ENCODE data around the gene CEP85L. TPM values are rescaled to one million over a fixed set of nuclear protein-coding genes. Genes with fewer than 3 reads are reported as not detected.

Gene CEP85L
- total RNA-seq, 4 donors from 2014 or later = 2.3 to 7.0 (median 6.6) TPM

DNA sequence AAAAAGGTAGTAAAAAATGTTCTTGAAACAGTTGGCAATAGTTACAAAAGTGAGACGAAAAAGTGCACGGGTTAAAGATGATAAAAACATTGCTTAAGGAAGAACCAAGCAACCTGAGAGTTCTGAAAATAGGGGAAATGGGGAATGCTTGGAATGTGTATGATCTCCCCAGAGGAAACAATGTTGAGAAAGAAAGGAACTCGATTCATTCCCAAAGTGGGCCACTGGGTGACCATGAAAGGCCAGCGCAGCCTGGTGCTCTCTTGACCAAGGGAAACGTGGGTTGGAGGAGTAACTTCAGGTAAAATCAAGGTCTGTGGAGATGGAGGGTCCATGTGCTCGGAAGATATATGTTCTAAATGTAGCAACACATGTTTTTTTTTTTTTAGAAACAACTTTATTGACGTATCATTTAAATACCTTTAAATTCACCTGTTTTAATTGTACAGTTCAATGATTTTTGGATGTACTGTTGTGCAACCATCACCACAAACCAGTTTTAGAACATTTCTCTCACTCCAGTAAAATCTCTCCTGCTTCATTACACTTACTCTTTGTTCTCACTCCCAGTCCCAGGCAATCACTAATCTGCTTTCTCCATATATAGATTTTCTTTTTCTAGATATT is 34.5 kb upstream of the CEP85L start:
- TF ChIP-seq, protein P1, sequence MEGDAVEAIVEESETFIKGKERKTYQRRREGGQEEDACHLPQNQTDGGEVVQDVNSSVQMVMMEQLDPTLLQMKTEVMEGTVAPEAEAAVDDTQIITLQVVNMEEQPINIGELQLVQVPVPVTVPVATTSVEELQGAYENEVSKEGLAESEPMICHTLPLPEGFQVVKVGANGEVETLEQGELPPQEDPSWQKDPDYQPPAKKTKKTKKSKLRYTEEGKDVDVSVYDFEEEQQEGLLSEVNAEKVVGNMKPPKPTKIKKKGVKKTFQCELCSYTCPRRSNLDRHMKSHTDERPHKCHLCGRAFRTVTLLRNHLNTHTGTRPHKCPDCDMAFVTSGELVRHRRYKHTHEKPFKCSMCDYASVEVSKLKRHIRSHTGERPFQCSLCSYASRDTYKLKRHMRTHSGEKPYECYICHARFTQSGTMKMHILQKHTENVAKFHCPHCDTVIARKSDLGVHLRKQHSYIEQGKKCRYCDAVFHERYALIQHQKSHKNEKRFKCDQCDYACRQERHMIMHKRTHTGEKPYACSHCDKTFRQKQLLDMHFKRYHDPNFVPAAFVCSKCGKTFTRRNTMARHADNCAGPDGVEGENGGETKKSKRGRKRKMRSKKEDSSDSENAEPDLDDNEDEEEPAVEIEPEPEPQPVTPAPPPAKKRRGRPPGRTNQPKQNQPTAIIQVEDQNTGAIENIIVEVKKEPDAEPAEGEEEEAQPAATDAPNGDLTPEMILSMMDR (IDR thresholded peaks at IDR 0.05) = no peak
- no peak for TF ChIP-seq POLR2A (IDR thresholded peaks at IDR 0.05)
- 76 to 81% methylated on average over 7 of the region's 7 CpGs for WGBS, 2 donors
- DNase-seq (ENCODE audit: low spot score in 2 of 2) = no peak
- no peak overlapping the region for H3K4me3 ChIP-seq (ENCODE audit: low read depth, poor library complexity, severe bottlenecking)
- intact Hi-C loops (cut with DNase I; ENCODE audit: low total_unique reads) = no loop called here

DNA sequence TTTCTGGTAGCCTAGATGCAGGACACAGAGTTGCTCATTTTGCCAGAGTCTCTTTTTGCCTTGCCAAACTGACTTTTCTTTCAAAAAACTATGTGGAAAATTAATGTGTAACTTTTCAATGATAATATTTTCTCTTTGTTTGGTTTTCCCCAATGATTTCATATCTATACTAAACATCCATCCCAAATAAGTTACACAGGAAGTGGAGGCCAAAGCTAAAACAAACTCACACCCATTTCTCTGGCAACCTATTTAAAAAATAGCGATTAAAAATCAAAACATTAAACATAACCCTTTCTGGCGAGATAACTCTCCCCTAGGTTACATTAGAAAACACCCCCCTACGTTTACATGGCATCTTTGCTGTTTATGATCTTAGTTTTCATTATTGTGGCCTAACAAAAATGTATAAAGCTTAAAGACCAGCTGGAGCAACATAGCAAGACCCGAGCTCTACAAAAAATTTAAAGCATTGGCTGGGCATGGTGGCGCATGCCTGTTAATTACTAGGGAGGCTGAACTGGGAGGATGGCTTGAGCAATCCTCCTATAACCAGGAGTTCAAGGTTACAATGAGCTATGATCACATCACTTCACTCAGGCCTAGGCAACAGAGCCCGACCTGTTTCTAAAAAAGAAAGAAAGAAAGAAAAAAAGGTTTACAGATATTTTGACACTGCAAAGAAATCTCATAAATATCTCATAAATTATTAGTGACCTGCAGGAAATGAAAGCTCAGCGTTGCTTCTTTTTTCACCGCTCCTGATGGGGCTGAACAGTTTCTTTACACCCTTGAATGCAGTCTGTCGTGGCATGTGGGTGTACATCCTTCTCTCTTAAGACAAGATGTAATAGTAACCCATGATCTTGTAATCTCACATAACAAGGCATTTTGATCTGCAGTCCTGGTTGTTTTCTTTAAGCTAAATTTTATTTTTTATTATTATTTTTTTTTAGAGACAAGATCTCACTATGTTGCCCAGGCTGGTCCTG is 32.8 kb upstream of the CEP85L start:
- intact Hi-C loops (cut with DNase I; ENCODE audit: low total_unique reads) = no loop called here
- DNase-seq (ENCODE audit: low spot score in 2 of 2) = no peak
- WGBS, 2 donors = 77 to 78% methylated on average over 9 of the region's 9 CpGs
- no peak overlapping the region for H3K4me3 ChIP-seq (ENCODE audit: low read depth, poor library complexity, severe bottlenecking)
- TF ChIP-seq POLR2A (IDR thresholded peaks at IDR 0.05) = no peak
- TF ChIP-seq, protein P1 (IDR thresholded peaks at IDR 0.05) = no peak

DNA sequence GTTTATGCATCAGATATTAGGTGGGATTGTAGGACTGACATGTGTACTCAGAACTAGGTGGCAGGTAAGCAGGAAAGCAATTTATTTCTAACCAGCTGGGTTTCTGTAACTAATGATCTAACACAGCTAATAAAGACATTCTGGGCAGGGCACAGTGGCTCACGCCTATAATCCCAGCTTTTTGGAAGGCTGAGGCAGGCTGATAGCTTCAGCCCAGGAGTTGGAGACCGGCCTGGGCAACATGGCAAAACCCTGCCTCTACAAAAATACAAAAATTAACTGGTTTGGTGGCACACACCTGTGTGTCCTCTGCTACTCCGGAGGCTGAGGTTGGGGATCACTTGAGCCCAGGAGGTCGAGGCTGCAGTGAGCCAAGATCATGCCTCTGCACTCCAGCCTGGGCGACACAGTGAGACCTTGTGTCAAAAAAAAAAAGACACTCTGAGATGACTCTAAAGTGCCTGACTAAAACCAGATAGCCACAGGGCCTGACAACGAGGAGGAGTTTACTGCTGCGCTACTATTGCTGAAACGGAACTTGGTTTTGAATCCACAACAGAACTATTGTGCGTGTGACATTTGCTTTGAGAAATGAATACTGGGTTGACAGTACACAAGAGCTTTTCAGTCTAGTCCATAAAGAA is 29.2 kb upstream of the CEP85L start:
- intact Hi-C loops (cut with DNase I; ENCODE audit: low total_unique reads) = no loop called here
- no peak overlapping the region for H3K4me3 ChIP-seq (ENCODE audit: low read depth, poor library complexity, severe bottlenecking)
- WGBS, 2 donors = 74 to 76% methylated on average over 9 of the region's 9 CpGs
- no peak for DNase-seq (ENCODE audit: low spot score in 2 of 2)
- no peak for TF ChIP-seq POLR2A (IDR thresholded peaks at IDR 0.05)
- TF ChIP-seq, protein P1 (IDR thresholded peaks at IDR 0.05) = no peak

DNA sequence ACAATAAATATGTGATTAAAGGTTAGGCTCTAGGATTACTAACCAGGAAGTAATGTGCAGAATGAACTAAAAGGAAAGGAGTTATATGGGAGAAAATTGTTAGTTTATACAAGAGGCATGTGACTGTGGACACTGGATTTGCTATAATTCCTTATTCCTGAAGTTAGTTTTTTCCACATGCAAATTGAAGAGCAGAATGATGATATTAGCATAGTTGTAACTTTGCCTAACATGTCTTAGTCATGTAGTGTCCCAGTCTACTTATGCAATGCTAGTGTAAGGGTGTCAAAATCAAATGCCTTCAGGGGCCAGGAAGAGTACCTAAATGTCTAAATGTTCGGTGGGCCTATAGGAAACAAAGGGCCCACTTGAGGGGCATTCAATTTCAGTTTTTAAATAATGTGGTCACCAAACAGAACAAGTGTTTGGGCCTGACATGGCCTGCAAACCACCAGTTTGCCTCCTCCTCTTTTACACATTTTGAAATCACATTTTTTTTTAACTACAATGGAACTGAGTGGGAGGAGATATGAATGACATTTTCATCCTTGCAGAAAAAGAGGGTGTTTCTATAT is 28.0 kb upstream of the CEP85L start:
- 60 to 63% methylated on average over 1 of the region's 1 CpG for WGBS, 2 donors
- DNase-seq (ENCODE audit: low spot score in 2 of 2) = no peak
- intact Hi-C loops (cut with DNase I; ENCODE audit: low total_unique reads) = no loop called here
- TF ChIP-seq, protein P1 (IDR thresholded peaks at IDR 0.05) = no peak
- TF ChIP-seq POLR2A (IDR thresholded peaks at IDR 0.05) = no peak
- no peak overlapping the region for H3K4me3 ChIP-seq (ENCODE audit: low read depth, poor library complexity, severe bottlenecking)

DNA sequence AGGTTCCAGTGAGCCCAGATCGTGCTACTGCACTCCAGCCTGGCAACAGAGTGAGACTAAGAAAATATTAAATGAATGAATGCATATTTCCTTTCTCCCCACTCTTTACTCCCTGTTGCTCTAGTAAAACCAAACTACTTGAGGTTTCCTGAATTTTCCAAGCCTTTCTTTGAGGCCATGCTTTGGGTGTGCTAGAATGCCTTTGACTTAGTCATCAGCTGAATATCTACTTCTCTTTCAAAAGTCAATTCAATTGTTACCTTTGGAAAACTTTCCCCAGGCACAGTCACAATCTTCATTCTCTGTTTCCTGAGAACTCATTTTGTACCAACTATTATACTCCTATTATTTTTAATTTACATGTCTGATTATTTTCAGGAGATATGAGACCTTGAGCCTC is 27.5 kb upstream of the CEP85L start:
- TF ChIP-seq POLR2A (IDR thresholded peaks at IDR 0.05) = no peak
- TF ChIP-seq, protein P1 (IDR thresholded peaks at IDR 0.05) = no peak
- no peak overlapping the region for H3K4me3 ChIP-seq (ENCODE audit: low read depth, poor library complexity, severe bottlenecking)
- intact Hi-C loops (cut with DNase I; ENCODE audit: low total_unique reads) = no loop called here
- DNase-seq (ENCODE audit: low spot score in 2 of 2) = no peak
- WGBS, 2 donors = 86 to 89% methylated on average over 1 of the region's 1 CpG
